Gastrocnemius medialis (tissue), 4 donors: Measurements from ENCODE around the gene BRAF.

Source experiments
- CTCF ChIP-seq, 5 experiments: fragments of 450-650 bp in 3 of 5; fragments of 200-600 bp in 2 of 5; sonication (generic) in 2 of 5; IDR thresholded peaks in 4 of 5; conservative IDR thresholded peaks in 1 of 5; 1 replicate in 4 of 5; 2 replicates in 1 of 5; pipeline ENCODE4 v1.5.1; 2016 to 2019; ENCODE audit warnings: antibody characterized with exemption in 5 of 5, mild to moderate bottlenecking in 3 of 5, moderate library complexity in 3 of 5
- POLR2A ChIP-seq, 2 donors: fragments of 450-650 bp; IDR thresholded peaks; one replicate each; pipeline ENCODE4 v1.6.1; 2017; ENCODE audit warnings: antibody characterized with exemption in 2 of 2, mild to moderate bottlenecking in 2 of 2, moderate library complexity in 2 of 2

GRCh38 chr7:140719721-140720120 lies 205.0 kb downstream of the BRAF start:
- no peak for TF ChIP-seq POLR2A (IDR thresholded peaks at IDR 0.05)
- TF ChIP-seq CTCF (IDR thresholded peaks at IDR 0.05 in 4 of 5, conservative IDR thresholded peaks at IDR 0.05 in 1 of 5) = no peak
